Naive thymus-derived CD4-positive, alpha-beta T cell (primary cell): ENCODE results near the gene TDRD7. TPM values are rescaled to one million over a fixed set of nuclear protein-coding genes. Genes with fewer than 3 reads are reported as not detected.
A peak's percentile ranks its signal among the peaks of the same experiment; 100 is the strongest.

Source experiments
- ATAC-seq: fragments of 150-1000 bp; cut with Tn5 transposase; 2 replicates; pipeline ENCODE4 v1.10.0; 2021; ENCODE audit warnings: mild to moderate bottlenecking, moderate library complexity
- CTCF ChIA-PET: fragments of 350-600 bp; sonication (Branson Sonifier 250); formaldehyde crosslinking; loops from one replicate; lab custom pipeline; 2021; ENCODE audit warnings: antibody characterized with exemption; lab: Charles Lee
- POLR2A ChIA-PET: fragments of 350-600 bp; sonication (Branson Sonifier 250); formaldehyde crosslinking; loops from one replicate; lab custom pipeline; 2021; ENCODE audit warnings: antibody characterized with exemption, inconsistent platforms; lab: Charles Lee
- DNase-seq, 9 donors: peaks; one replicate each; pipeline versions ENCODE4 v3.0.0 to v3.0.0-alpha.2; 2020 to 2022; ENCODE audit warnings: mixed read lengths in 1 of 9
- H3K27ac ChIP-seq: one replicate; pipeline ENCODE4 v1.7.0; 2013; ENCODE audit warnings: mild to moderate bottlenecking, low read depth, low read length, moderate library complexity
- H3K27me3 ChIP-seq, 2 donors: one replicate each; pipeline ENCODE4 v1.7.0; 2013; ENCODE audit warnings: low read length in 2 of 2, mild to moderate bottlenecking in 2 of 2, moderate library complexity in 2 of 2; ENCODE audit not compliant: control insufficient read depth in 2 of 2, insufficient read depth in 2 of 2
- H3K36me3 ChIP-seq, 3 experiments: 1 replicate in 2 of 3; 2 replicates in 1 of 3; pipeline ENCODE4 v1.7.0; 2013; ENCODE audit warnings: low read length in 3 of 3, mild to moderate bottlenecking in 3 of 3, moderate library complexity in 1 of 3; ENCODE audit not compliant: insufficient read depth in 3 of 3, control insufficient read depth in 2 of 3
- H3K4me1 ChIP-seq, 2 donors: one replicate each; pipeline ENCODE4 v1.7.0; 2013; ENCODE audit warnings: low read length in 2 of 2, mild to moderate bottlenecking in 2 of 2, moderate library complexity in 1 of 2; ENCODE audit not compliant: control insufficient read depth in 2 of 2, insufficient read depth in 2 of 2
- H3K4me3 ChIP-seq: 2 replicates; pipeline ENCODE4 v1.7.0; 2013; ENCODE audit warnings: mild to moderate bottlenecking, low read length
- H3K9me3 ChIP-seq, 3 experiments: 1 replicate in 2 of 3; 2 replicates in 1 of 3; pipeline ENCODE4 v1.7.0; 2013; ENCODE audit warnings: low read length in 3 of 3; ENCODE audit not compliant: control insufficient read depth in 2 of 3
- H3K27ac Mint-ChIP-seq, 9 donors: one replicate each; pipeline ENCODE4 v1.8.0; 2020 to 2022; ENCODE audit warnings: mixed read lengths in 9 of 9, mild to moderate bottlenecking in 8 of 9, moderate library complexity in 5 of 9, inconsistent platforms in 2 of 9
- H3K27me3 Mint-ChIP-seq, 5 donors: one replicate each; pipeline ENCODE4 v1.8.0; 2021 to 2022; ENCODE audit warnings: mixed read lengths in 5 of 5, mild to moderate bottlenecking in 1 of 5
- H3K36me3 Mint-ChIP-seq, 5 donors: one replicate each; pipeline ENCODE4 v1.8.0; 2020 to 2022; ENCODE audit warnings: mixed read lengths in 5 of 5, mild to moderate bottlenecking in 3 of 5, inconsistent platforms in 1 of 5
- H3K4me1 Mint-ChIP-seq, 7 donors: one replicate each; pipeline ENCODE4 v1.8.0; 2020 to 2022; ENCODE audit warnings: mixed read lengths in 7 of 7, mild to moderate bottlenecking in 3 of 7, inconsistent platforms in 1 of 7
- H3K4me3 Mint-ChIP-seq, 10 donors: one replicate each; pipeline ENCODE4 v1.8.0; 2020 to 2022; ENCODE audit warnings: mild to moderate bottlenecking in 10 of 10, mixed read lengths in 10 of 10, moderate library complexity in 6 of 10, inconsistent platforms in 2 of 10
- H3K9me3 Mint-ChIP-seq, 11 donors: one replicate each; pipeline ENCODE4 v1.8.0; 2020 to 2022; ENCODE audit warnings: mixed read lengths in 11 of 11, mild to moderate bottlenecking in 4 of 11, inconsistent platforms in 1 of 11, moderate library complexity in 1 of 11
- intact Hi-C, 2 donors: fragments of 100-400 bp; cut with micrococcal nuclease; formaldehyde crosslinking; loops; one replicate each; pipeline ENCODE4 v1.15.1; 2023
- polyA plus RNA-seq, 2 donors: library from polyadenylated mRNA; unstranded; fragments of 300-500 nt; fragmentation: Illumina TruSeq; gene quantifications; one replicate each; pipeline ENCODE4 v1.2.3, GENCODE V29; 2021
- total RNA-seq, 6 experiments: library from RNA in 5 of 6; stranded (reverse) in 5 of 6; gene quantifications; 1 replicate in 5 of 6; 2 replicates in 1 of 6; pipeline ENCODE4 v1.2.3 and lab custom pipeline; 2021 to 2026

Gene TDRD7
- total and polyA plus RNA-seq, 7 experiments from 2014 or later: 2.2 to 15.0 (median 9.0) TPM

DNA sequence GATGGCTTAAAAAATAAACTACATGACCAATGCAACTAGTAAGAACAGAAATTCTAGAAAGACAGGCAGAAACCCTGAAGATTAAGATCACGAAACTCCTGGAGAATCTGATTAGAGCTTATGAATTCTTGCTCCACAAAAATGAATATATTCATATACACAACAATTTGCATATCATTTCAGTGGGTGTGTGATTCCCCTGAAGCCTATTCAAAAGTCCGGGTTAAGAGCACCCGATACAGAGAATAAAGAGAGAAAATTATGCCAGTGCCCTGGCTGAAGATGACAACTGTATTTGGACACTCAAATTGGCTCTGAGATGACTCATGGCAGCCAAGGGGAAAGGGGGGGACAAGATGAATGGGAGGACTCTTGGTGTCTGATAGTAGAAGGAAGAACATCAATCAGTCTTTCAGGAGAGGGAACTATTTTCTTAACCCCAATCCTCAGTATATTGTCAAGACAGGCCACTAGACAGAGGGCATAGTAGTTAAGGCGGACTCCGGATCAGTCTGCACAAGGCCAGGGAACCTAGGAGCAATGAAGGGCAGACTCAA lies 95.6 kb downstream of the TDRD7 start:
- CTCF ChIA-PET: no interaction called here
- no peaks in the 10 kb centered on the region for H3K36me3 ChIP-seq
- ATAC-seq (no peak), DNase-seq (no peak)
- no peak overlapping the region for H3K4me3 Mint-ChIP-seq
- peaks cover 6 to 24% (median 9%) of the 10 kb centered on the region in 7 donors for H3K4me1 Mint-ChIP-seq
- H3K4me1 ChIP-seq: peaks cover 0 to 8% of the 10 kb centered on the region in 2 donors
- no peaks in the 10 kb centered on the region for H3K36me3 Mint-ChIP-seq
- no peak overlapping the region for H3K4me3 ChIP-seq
- no peak overlapping the region for H3K27ac ChIP-seq
- no peaks in the 10 kb centered on the region for H3K9me3 Mint-ChIP-seq
- no peak overlapping the region for H3K27ac Mint-ChIP-seq
- H3K9me3 ChIP-seq: no peaks in the 10 kb centered on the region
- intact Hi-C loops: no loop called here
- H3K27me3 Mint-ChIP-seq: peaks cover 26 to 37% (median 30%) of the 10 kb centered on the region in 5 donors
- POLR2A ChIA-PET: no interaction called here
- no peaks in the 10 kb centered on the region for H3K27me3 ChIP-seq

GRCh38 chr9:97508852-97509251 lies 97.0 kb downstream of the TDRD7 start:
- DNase-seq (no peak), ATAC-seq (no peak)
- intact Hi-C loops: no loop called here
- no peaks in the 10 kb centered on the region for H3K4me1 ChIP-seq
- H3K36me3 ChIP-seq: no peaks in the 10 kb centered on the region
- no peak overlapping the region for H3K4me3 Mint-ChIP-seq
- H3K4me1 Mint-ChIP-seq: peaks cover 0 to 16% (median 0%) of the 10 kb centered on the region in 7 donors
- no peaks in the 10 kb centered on the region for H3K9me3 ChIP-seq
- H3K36me3 Mint-ChIP-seq: no peaks in the 10 kb centered on the region
- ChIA-PET CTCF (no interaction called here), POLR2A (no interaction called here)
- no peak overlapping the region for H3K4me3 ChIP-seq
- H3K27me3 ChIP-seq: no peaks in the 10 kb centered on the region
- no peak overlapping the region for H3K27ac ChIP-seq
- peaks cover 13 to 24% (median 16%) of the 10 kb centered on the region in 5 donors for H3K27me3 Mint-ChIP-seq
- H3K27ac Mint-ChIP-seq: no peak overlapping the region
- no peaks in the 10 kb centered on the region for H3K9me3 Mint-ChIP-seq

DNA sequence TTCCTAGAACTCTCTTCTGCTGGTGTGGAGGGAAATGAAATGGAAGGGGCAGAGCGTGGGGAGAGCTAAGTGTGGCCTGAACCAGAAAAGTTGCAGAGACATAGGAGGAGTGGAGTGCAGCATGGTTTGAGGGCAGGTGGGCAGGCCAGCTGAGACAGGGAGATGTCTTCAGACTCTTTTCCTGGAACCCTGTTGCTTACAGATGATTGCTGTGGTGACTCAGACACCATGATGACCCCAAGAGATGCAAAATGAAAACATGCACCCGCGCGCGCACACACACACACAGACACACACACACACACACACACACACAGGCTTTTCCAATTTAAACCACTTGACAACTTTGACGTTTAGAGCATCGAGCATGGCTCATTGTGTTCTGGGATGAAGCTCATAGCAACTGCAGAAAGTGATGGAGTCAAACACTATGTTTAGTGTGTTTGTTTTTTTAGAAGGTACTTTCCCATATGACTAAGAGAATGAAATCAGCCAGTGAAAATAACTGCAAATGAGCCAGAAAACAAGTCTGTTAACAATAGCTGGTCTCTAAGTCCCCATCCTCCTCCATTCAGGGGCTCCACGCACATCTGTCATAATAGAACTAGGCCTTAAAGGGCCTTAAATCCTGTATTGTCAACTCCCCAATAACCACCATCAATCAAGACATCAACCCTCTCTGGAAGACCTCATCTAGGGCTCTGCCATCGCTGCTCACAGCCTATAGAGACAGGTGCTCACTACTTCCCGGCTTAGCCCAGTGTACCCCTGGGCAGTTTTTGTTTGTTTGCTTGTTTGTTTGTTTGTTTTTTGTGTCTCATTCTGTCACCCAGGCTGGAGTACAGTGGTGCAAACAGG lies 99.1 kb downstream of the TDRD7 start:
- ChIA-PET CTCF (interaction anchor here (0.6 to 1.1 kb wide), 2 partner anchors 88 to 129 kb away, joined by 3 read pairs; no protein-coding TSS in a partner anchor), POLR2A (interaction anchor here (1.2 kb wide), 1 partner anchor 15 kb away, joined by 3 read pairs; no protein-coding TSS in a partner anchor)
- Mint-ChIP-seq H3K27me3 (peaks cover 0 to 15% (median 4%) of the 10 kb centered on the region in 5 donors), H3K9me3 (no peaks in the 10 kb centered on the region), H3K27ac (peak overlapping the region in 2 of 9 donors; percentile 4 to 76), H3K36me3 (no peaks in the 10 kb centered on the region), H3K4me3 (peak overlapping the region in 1 of 10 donors; percentile 18), H3K4me1 (peaks cover 0 to 16% (median 0%) of the 10 kb centered on the region in 7 donors)
- intact Hi-C loops: no loop called here
- Histone ChIP-seq H3K36me3 (no peaks in the 10 kb centered on the region), H3K27me3 (no peaks in the 10 kb centered on the region), H3K4me1 (no peaks in the 10 kb centered on the region), H3K9me3 (no peaks in the 10 kb centered on the region), H3K27ac (no peak overlapping the region), H3K4me3 (no peak overlapping the region)
- ATAC-seq (no peak), DNase-seq (no peak)

DNA sequence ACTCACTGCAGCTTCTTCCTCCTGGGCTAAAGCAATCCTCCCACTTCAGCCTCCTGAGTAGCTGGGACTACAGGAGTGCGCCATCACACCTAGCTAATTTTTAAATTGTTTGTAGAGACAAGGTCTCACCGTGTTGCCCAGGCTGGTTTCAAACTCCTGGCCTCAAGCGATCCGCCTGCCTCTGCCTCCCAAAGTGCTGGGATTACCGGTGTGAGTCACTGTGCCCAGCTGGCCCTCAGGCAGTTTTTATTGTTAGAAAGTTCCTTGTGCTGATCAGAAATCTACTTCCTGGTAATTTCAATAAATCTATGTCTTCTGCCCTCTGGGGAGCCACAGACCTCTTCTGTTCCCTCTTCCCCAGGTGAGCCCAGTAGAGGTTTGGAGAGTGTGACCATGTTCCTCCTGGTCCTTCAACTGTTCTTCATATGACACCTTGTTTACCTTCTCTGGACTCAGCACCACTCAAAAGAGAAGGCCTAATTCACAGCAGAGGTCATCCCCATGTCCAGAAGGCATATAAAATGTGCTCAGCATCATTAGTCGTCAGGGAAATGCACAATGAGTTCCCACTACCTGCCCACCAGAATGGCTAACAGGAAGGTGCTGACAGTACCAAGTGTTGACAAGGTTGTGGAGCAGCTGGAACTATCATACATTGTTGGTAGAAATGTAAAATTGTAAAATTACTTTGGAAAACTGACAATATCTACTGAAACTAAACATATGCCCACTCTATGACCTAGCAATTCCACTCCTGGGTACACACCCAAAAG lies 99.9 kb downstream of the TDRD7 start:
- no peaks in the 10 kb centered on the region for H3K36me3 ChIP-seq
- no peak for ATAC-seq
- Mint-ChIP-seq H3K27me3 (peaks cover 4 to 24% (median 11%) of the 10 kb centered on the region in 5 donors), H3K9me3 (no peaks in the 10 kb centered on the region), H3K36me3 (no peaks in the 10 kb centered on the region), H3K4me1 (peaks cover 0 to 16% (median 0%) of the 10 kb centered on the region in 7 donors), H3K27ac (peak overlapping the region in 1 of 9 donors; percentile 76), H3K4me3 (peak overlapping the region in 1 of 10 donors; percentile 11)
- POLR2A ChIA-PET: no interaction called here
- no peak overlapping the region for H3K27ac ChIP-seq
- CTCF ChIA-PET: no interaction called here
- H3K27me3 ChIP-seq: no peaks in the 10 kb centered on the region
- H3K4me1 ChIP-seq: no peaks in the 10 kb centered on the region
- no peaks in the 10 kb centered on the region for H3K9me3 ChIP-seq
- no peak overlapping the region for H3K4me3 ChIP-seq
- DNase-seq: no peak
- intact Hi-C loops: no loop called here

GRCh38 chr9:97512966-97513560 lies 101.2 kb downstream of the TDRD7 start:
- H3K4me3 Mint-ChIP-seq: no peak overlapping the region
- H3K27me3 Mint-ChIP-seq: peaks cover 4 to 36% (median 20%) of the 10 kb centered on the region in 5 donors

DNA sequence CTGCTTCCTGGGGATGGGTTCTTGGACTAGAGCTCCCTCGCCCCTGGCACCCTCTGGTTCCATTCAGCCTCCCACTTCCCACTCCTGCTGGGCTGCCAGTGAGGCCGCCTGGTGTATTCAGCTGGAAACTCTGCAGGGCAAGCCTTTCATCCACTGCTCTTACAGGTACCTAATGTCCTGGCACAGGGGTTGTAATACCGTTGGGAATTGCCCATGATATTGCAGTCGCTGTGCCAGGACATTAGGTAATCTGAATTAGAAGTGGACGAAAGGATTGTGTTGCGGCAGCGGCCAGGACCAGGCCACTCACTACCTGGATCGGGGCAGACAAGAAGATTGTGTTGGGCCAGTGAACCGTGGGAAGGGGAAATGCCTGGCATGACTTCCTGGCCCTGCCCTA lies 102.6 kb downstream of the TDRD7 start:
- Mint-ChIP-seq H3K27me3 (peaks cover 6 to 41% (median 32%) of the 10 kb centered on the region in 5 donors), H3K27ac (no peak overlapping the region), H3K36me3 (no peaks in the 10 kb centered on the region), H3K4me1 (peaks cover 0 to 22% (median 0%) of the 10 kb centered on the region in 7 donors), H3K9me3 (peaks cover 0 to 2% (median 0%) of the 10 kb centered on the region in 11 donors), H3K4me3 (no peak overlapping the region)
- intact Hi-C loops: no loop called here
- Histone ChIP-seq H3K4me3 (no peak overlapping the region), H3K36me3 (no peaks in the 10 kb centered on the region), H3K4me1 (no peaks in the 10 kb centered on the region), H3K9me3 (no peaks in the 10 kb centered on the region), H3K27me3 (no peaks in the 10 kb centered on the region), H3K27ac (no peak overlapping the region)
- ChIA-PET CTCF (no interaction called here), POLR2A (no interaction called here)
- DNase-seq (no peak), ATAC-seq (no peak)

More at GRCh38 chr9:97512966-97513560, 101.2 kb downstream of the TDRD7 start:
- Histone ChIP-seq H3K4me3 (no peak overlapping the region), H3K36me3 (no peaks in the 10 kb centered on the region), H3K27me3 (no peaks in the 10 kb centered on the region), H3K27ac (no peak overlapping the region), H3K9me3 (no peaks in the 10 kb centered on the region), H3K4me1 (no peaks in the 10 kb centered on the region)
- DNase-seq (no peak), ATAC-seq (no peak)
- no peaks in the 10 kb centered on the region for H3K36me3 Mint-ChIP-seq
- ChIA-PET CTCF (no interaction called here), POLR2A (no interaction called here)
- intact Hi-C loops: no loop called here
- H3K27ac Mint-ChIP-seq: peak overlapping the region in 1 of 9 donors; percentile 34
- H3K9me3 Mint-ChIP-seq: peaks cover 0 to 2% (median 0%) of the 10 kb centered on the region in 11 donors
- peaks cover 0 to 16% (median 0%) of the 10 kb centered on the region in 7 donors for H3K4me1 Mint-ChIP-seq
